HK-2 (cell line): Measurements from ENCODE around the gene PITPNM3.

Source experiments
- DNase-seq: peaks from one replicate; pipeline ENCODE4 v3.0.0-alpha.2; 2018; ENCODE audit not compliant: unreplicated experiment

The PITPNM3 gene

GRCh38 chr17:6526362-6527152, 29.8 kb downstream of the PITPNM3 start:
- no peak for DNase-seq

GRCh38 chr17:6525731-6526130, 30.6 kb downstream of the PITPNM3 start:
- DNase-seq, result no peak

- DNase-seq, result no peak
These were observed 31.2 kb downstream of the PITPNM3 start for GRCh38 chr17:6525141-6525540.

- DNase-seq, result peak; percentile 45
These were observed 31.8 kb downstream of the PITPNM3 start for GRCh38 chr17:6524520-6524919.

- DNase-seq, result no peak
These were observed 32.5 kb downstream of the PITPNM3 start for GRCh38 chr17:6523809-6524355.

- DNase-seq, result peak; percentile 85
These were observed 33.0 kb downstream of the PITPNM3 start for GRCh38 chr17:6523330-6523729.

GRCh38 chr17:6521586-6521985, 34.8 kb downstream of the PITPNM3 start:
- DNase-seq, result peak; percentile 16

- no peak for DNase-seq
These were observed 39.3 kb downstream of the PITPNM3 start for GRCh38 chr17:6517062-6517461.

- DNase-seq, result no peak
These were observed 42.0 kb downstream of the PITPNM3 start for GRCh38 chr17:6514371-6514770.

- DNase-seq, result no peak
These were observed 43.8 kb downstream of the PITPNM3 start for GRCh38 chr17:6512552-6512951.

GRCh38 chr17:6510321-6510977, 45.9 kb downstream of the PITPNM3 start:
- peak; percentile 38 for DNase-seq

- DNase-seq, result no peak
These were observed 46.4 kb downstream of the PITPNM3 start for GRCh38 chr17:6509921-6510320.

- DNase-seq, result no peak
These were observed 47.2 kb downstream of the PITPNM3 start for GRCh38 chr17:6509031-6509771.

GRCh38 chr17:6508519-6509030, 47.8 kb downstream of the PITPNM3 start:
- no peak for DNase-seq

GRCh38 chr17:6508016-6508415, 48.3 kb downstream of the PITPNM3 start:
- no peak for DNase-seq

GRCh38 chr17:6507535-6507934, 48.8 kb downstream of the PITPNM3 start:
- peak; percentile 70 for DNase-seq

GRCh38 chr17:6506679-6507231, 49.6 kb downstream of the PITPNM3 start:
- DNase-seq, result peak; percentile 70

- DNase-seq, result no peak
These were observed 50.8 kb downstream of the PITPNM3 start for GRCh38 chr17:6505425-6506142.

GRCh38 chr17:6503641-6504195, 52.6 kb downstream of the PITPNM3 start:
- no peak for DNase-seq

GRCh38 chr17:6502871-6503509, 53.4 kb downstream of the PITPNM3 start:
- no peak for DNase-seq
